ENCODE data around the gene ZNF747. TPM values are rescaled to one million over a fixed set of nuclear protein-coding genes. Genes with fewer than 3 reads are reported as not detected.
A peak's percentile ranks its signal among the peaks of the same experiment; 100 is the strongest.

The ZNF747 gene
- total RNA-seq, result 16.6 and 17.1 TPM in 2 replicates

- no peaks in the 10 kb centered on the region for H4K20me1 ChIP-seq (ENCODE audit: insufficient read depth, low read length)
- H3K4me1 ChIP-seq (ENCODE audit: insufficient read depth, low read length), result peaks cover 9% of the 10 kb centered on the region
- peak within 1 kb of the TSS; percentile 85 for H3K4me2 ChIP-seq (ENCODE audit: insufficient read depth, low read length)
- no peaks in the 10 kb centered on the region for H3K27me3 ChIP-seq (ENCODE audit: insufficient read depth, low read length)
- DNase-seq (ENCODE audit: insufficient read length, low spot score, missing footprints), result peak; percentile 98
- H3K9me3 ChIP-seq (ENCODE audit: low read depth, low read length), result no peaks in the 10 kb centered on the region
- peak within 1 kb of the TSS; percentile 91 for H3K4me3 ChIP-seq (ENCODE audit: insufficient read depth, low read length)
- peak within 1 kb of the TSS; percentile 93 for H3K27ac ChIP-seq (ENCODE audit: low read depth, low read length)
- H3K36me3 ChIP-seq (ENCODE audit: insufficient read depth, low read length), result peaks cover 17% of the 10 kb centered on the region
- peaks cover 21% of the 10 kb centered on the region for H3K79me2 ChIP-seq (ENCODE audit: insufficient read depth, low read length)
- TF ChIP-seq CTCF (IDR thresholded peaks at IDR 0.05; ENCODE audit: extremely low read depth, low read depth, low read length), result no peak
- peak within 1 kb of the TSS; percentile 91 for H2AFZ ChIP-seq (ENCODE audit: low read length)
Measured at GRCh38 chr16:30534368-30535105, at the start of gene ZNF747. Gene ZNF747, minus strand, starts transcription at chr16:30534858. Its CDS starts 179 bp downstream, at chr16:30534679.

DNA sequence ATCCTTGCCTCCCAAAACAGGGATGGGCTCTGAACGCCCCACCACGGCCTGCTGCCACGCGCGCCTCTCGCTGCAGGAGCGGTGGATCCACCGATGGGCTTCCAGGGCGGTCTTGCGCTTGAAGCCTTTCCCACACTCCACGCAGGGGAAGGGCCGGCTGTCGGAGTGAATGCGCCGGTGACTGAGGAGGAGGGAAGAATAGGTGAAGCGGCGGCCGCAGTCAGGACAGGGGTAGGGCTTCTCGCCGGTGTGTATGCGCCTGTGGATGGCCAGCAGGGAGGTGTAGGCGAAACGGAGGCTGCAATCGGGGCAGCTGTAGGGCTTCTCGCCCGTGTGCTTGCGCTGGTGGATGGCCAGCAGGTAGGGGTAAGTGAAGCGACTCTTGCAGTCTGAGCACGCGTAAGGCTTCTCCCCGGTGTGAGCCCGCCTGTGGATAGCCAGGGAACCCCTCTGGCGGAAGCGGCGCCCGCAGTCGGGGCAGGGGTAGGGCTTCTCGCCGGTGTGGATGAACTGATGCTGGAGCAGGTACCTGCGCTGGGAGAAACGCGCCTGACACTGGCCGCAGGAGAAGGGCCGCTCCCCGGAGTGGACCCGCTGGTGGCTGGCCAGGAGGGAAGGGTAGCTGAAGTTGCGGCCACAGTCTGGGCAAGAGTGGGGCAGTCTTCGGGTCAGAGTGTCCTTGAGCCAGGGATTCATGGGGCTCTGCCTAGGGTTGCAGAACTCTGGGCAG lies 48.1 kb upstream of the ZNF747 start:
- no peak for TF ChIP-seq CTCF (IDR thresholded peaks at IDR 0.05; ENCODE audit: extremely low read depth, low read depth, low read length)
- H3K79me2 ChIP-seq (ENCODE audit: insufficient read depth, low read length), result peaks cover 47% of the 10 kb centered on the region

DNA sequence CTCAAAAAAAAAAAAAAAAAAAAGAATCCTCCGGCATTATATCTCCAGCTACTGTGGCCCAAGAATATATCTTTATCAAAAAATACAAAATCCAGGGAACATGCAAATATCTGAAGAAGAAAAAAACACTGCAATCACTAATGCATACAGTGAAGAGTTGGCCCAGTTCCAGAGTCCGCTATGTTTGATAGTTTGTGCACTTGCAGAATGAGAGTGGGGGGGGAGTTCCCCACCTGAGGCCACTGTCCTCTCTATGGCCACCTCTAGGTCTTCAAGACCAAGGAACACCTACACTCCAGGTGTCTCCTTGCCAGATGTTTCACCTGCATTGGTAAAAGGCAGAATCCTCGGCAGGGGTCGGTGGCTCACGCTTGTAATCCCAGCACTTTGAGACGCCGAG lies 46.8 kb upstream of the ZNF747 start:
- peaks cover 28% of the 10 kb centered on the region for H3K36me3 ChIP-seq (ENCODE audit: insufficient read depth, low read length)
- H2AFZ ChIP-seq (ENCODE audit: low read length), result no peak overlapping the region
- H3K4me2 ChIP-seq (ENCODE audit: insufficient read depth, low read length), result no peak overlapping the region
- H3K27me3 ChIP-seq (ENCODE audit: insufficient read depth, low read length), result no peaks in the 10 kb centered on the region
- no peak for DNase-seq (ENCODE audit: insufficient read length, low spot score, missing footprints)
- H4K20me1 ChIP-seq (ENCODE audit: insufficient read depth, low read length), result no peaks in the 10 kb centered on the region
- peaks cover 12% of the 10 kb centered on the region for H3K4me1 ChIP-seq (ENCODE audit: insufficient read depth, low read length)
- H3K9me3 ChIP-seq (ENCODE audit: low read depth, low read length), result no peaks in the 10 kb centered on the region
- H3K4me3 ChIP-seq (ENCODE audit: insufficient read depth, low read length), result no peak overlapping the region
- no peak for TF ChIP-seq CTCF (IDR thresholded peaks at IDR 0.05; ENCODE audit: extremely low read depth, low read depth, low read length)
- no peak overlapping the region for H3K27ac ChIP-seq (ENCODE audit: low read depth, low read length)
- peaks cover 42% of the 10 kb centered on the region for H3K79me2 ChIP-seq (ENCODE audit: insufficient read depth, low read length)

More for the DNA sequence above, 48.1 kb upstream of the ZNF747 start:
- no peak for DNase-seq (ENCODE audit: insufficient read length, low spot score, missing footprints)
- H3K4me3 ChIP-seq (ENCODE audit: insufficient read depth, low read length), result no peak overlapping the region
- H3K27ac ChIP-seq (ENCODE audit: low read depth, low read length), result no peak overlapping the region
- peaks cover 28% of the 10 kb centered on the region for H3K36me3 ChIP-seq (ENCODE audit: insufficient read depth, low read length)
- no peak overlapping the region for H3K4me2 ChIP-seq (ENCODE audit: insufficient read depth, low read length)
- H3K27me3 ChIP-seq (ENCODE audit: insufficient read depth, low read length), result no peaks in the 10 kb centered on the region
- H3K4me1 ChIP-seq (ENCODE audit: insufficient read depth, low read length), result peaks cover 12% of the 10 kb centered on the region
- no peaks in the 10 kb centered on the region for H3K9me3 ChIP-seq (ENCODE audit: low read depth, low read length)
- no peak overlapping the region for H2AFZ ChIP-seq (ENCODE audit: low read length)
- no peaks in the 10 kb centered on the region for H4K20me1 ChIP-seq (ENCODE audit: insufficient read depth, low read length)

- H3K36me3 ChIP-seq (ENCODE audit: insufficient read depth, low read length), result peaks cover 11% of the 10 kb centered on the region
- H3K27ac ChIP-seq (ENCODE audit: low read depth, low read length), result no peak overlapping the region
- no peaks in the 10 kb centered on the region for H4K20me1 ChIP-seq (ENCODE audit: insufficient read depth, low read length)
- H3K4me3 ChIP-seq (ENCODE audit: insufficient read depth, low read length), result no peak overlapping the region
- H3K79me2 ChIP-seq (ENCODE audit: insufficient read depth, low read length), result no peaks in the 10 kb centered on the region
- H3K4me2 ChIP-seq (ENCODE audit: insufficient read depth, low read length), result no peak overlapping the region
- no peak for TF ChIP-seq CTCF (IDR thresholded peaks at IDR 0.05; ENCODE audit: extremely low read depth, low read depth, low read length)
- H2AFZ ChIP-seq (ENCODE audit: low read length), result no peak overlapping the region
- peaks cover 11% of the 10 kb centered on the region for H3K4me1 ChIP-seq (ENCODE audit: insufficient read depth, low read length)
- no peaks in the 10 kb centered on the region for H3K27me3 ChIP-seq (ENCODE audit: insufficient read depth, low read length)
- no peak for DNase-seq (ENCODE audit: insufficient read length, low spot score, missing footprints)
- H3K9me3 ChIP-seq (ENCODE audit: low read depth, low read length), result no peaks in the 10 kb centered on the region
Measured at GRCh38 chr16:30574678-30575077, 40.0 kb upstream of the ZNF747 start.
